ELF-1 (cell line): ENCODE measurements around the gene THAP6.
"Not testable (repeated sequence)": the region's sequence is repeated elsewhere in the genome, so short reads cannot be mapped to it uniquely, and the experiment has no call there.

Source experiments
- DNase-seq: peaks from one replicate; pipeline ENCODE4 v3.0.0-alpha.2; 2016; ENCODE audit warnings: low read depth, low spot score

The THAP6 gene

DNA sequence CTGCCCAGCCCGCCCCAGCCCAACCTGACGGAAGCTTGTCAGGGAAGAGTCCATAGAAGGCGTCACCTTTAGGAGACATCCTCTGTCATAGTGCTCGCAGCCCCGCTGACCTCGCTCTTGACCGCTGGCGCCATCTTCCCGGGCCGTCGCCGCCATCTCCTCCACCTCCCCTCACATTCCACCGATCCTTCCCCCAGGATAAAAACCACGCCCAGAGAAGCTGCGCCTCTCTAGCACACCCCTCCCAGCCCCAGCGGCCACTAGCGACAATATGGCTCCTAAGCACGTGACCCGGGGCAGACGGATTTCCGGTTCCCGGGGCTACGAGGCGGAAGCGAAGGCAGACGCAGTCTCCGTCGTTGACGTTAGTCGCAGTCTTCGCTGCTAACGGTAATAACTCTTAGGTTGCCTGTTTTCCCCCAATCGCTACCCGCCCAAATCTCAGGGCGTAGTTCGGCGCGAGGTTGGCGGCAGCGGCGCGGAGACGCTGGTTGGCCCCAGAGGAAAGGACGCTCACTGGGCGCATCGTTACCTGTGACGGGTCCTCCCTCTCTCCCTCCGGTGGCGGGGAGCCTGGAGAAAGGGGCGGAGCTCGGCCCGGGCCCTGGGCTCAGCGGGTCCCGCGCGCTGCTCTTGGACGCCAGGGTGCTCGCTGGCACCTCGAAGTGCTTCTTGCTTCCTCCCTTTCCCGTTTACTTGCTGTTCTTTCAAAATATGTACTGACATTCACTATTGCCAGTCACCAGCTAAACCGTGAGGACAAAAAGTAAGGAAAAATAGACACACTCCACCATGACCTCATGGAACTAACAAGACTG lies at the start of gene THAP6, which contains the start of gene RCHY1:
Gene THAP6, plus strand, starts transcription at position 343 of the 818 bp plus-strand sequence. CDS start 980 bp downstream, outside the sequence.
Gene RCHY1, minus strand, starts transcription at position 273 of the 818 bp plus-strand sequence. Its CDS starts 117 bp downstream, at position 156.
- peak; percentile 98 for DNase-seq

DNA sequence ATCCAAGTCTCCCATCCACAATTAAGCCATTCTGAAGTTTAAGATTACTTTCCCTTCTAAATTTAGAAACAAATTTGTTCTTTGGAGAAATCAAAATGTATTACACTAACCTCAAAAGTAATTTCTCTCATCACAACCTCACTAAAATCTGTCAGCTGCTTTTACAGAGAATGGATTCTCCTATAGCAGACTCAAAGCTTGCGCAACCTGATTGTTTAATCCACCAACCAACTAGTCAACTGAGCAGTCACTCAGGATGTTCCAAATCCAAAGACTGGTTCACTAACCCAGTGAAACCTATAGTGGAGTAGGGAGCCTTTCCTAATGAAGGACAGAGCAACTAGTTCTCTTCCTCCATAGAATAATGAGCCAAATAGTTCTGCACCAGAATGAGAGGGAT lies 44.4 kb upstream of the THAP6 start:
- no peak for DNase-seq

- no peak for DNase-seq
These were observed 43.5 kb upstream of the THAP6 start for GRCh38 chr4:75470738-75471137.

- no peak for DNase-seq
These were observed 37.1 kb upstream of the THAP6 start for GRCh38 chr4:75477201-75477600.

DNA sequence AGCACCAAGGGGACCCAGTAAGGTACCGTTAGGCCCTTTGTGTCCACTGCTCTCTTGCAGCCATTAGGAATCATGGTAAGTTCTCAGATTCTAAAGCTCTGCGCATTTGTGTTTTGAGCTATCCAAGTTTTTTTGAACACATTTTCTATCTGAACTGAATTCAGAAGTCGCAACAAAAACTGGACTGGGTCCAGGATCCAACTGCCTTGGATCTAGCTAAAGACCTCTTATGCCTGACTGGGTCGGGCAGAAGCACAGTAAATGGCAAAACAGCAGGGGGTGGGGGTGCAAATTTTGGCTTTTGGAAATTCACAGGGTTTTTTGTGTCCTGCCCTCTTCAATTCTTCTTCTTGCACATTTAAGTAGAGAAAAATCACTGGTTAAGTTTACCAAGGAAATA lies 30.1 kb upstream of the THAP6 start:
- no peak for DNase-seq

- no peak for DNase-seq
These were observed 24.1 kb upstream of the THAP6 start for GRCh38 chr4:75490155-75490554.

- DNase-seq = no peak
These were observed 19.7 kb upstream of the THAP6 start for GRCh38 chr4:75494563-75494962.

GRCh38 chr4:75495476-75495875 lies 18.8 kb upstream of the THAP6 start:
- no peak for DNase-seq

DNA sequence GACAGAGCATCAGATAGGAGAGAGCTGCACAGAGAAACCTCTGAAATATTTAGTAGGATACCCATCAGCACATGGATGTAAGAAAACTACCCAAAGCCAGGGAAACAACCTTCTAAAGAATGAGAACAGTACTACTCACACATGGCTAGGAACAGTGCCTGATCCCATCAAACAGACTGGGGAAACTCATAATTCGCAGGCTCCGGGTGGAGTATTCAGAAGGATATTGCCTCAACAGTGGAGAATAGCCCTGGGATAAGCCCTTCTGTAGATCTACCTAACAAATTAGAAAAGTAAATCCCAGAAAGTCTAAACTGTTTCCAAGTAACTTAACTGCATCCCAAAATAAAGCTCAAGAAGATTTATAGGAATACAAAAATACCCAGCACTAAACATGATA lies 17.9 kb upstream of the THAP6 start:
- DNase-seq = no peak

GRCh38 chr4:75497133-75497532 lies 17.1 kb upstream of the THAP6 start:
- DNase-seq = no peak

- DNase-seq = no peak
These were observed 16.2 kb upstream of the THAP6 start for GRCh38 chr4:75498041-75498440.

DNA sequence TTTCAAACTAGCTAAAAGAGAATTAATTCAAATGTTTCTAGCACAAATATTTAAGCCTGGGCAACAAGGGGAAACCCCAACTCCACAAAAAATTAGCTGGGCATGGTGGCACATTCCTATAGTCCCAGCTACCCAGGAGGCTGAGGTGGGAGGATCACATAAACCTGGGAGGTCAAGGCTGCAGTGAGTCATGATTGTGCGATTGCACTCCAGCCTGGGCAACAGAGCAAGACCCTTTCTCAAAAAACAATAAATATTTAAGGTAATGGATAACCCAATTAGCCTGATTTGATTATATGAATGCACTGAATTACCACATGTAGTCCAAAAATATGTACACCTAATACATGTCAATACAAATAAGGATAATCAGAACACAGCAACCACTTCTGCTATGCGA lies 14.4 kb upstream of the THAP6 start:
- no peak for DNase-seq

GRCh38 chr4:75502671-75503070 lies 11.6 kb upstream of the THAP6 start:
- DNase-seq = no peak

GRCh38 chr4:75505630-75506029 lies 8.6 kb upstream of the THAP6 start:
- no peak for DNase-seq

GRCh38 chr4:75509592-75509991 lies 4.7 kb upstream of the THAP6 start:
- DNase-seq = not testable (repeated sequence)

DNA sequence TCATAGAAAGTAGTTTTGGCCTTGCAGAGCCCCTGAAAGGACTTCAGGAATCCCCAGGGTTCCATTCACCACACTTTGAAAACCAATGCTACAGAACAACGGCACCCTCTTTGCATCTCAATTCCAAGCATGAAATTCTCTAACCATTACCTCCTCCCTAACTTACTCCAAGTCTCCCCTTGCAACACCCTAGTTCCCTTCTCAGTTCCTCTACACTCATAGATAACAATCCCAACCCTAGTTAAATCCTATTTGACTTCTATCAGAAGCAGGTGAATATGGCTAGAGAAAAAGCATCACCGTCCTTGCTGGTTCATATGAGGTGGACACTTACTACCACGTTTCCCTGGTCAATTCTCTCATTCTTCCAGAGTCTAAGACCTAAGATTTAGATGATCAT lies 2.4 kb upstream of the THAP6 start:
- DNase-seq = no peak

GRCh38 chr4:75512386-75513211 lies 1.7 kb upstream of the THAP6 start:
- DNase-seq = peak; percentile 20

- no peak for DNase-seq
These were observed 645 bp upstream of the THAP6 start for GRCh38 chr4:75513526-75514130.

GRCh38 chr4:75514949-75515612 lies 808 bp downstream of the THAP6 start:
- no peak for DNase-seq

- no peak for DNase-seq
These were observed 1.9 kb downstream of the THAP6 start for GRCh38 chr4:75516144-75516543.

- not testable (repeated sequence) for DNase-seq
These were observed 5.2 kb downstream of the THAP6 start for GRCh38 chr4:75519452-75519851.

GRCh38 chr4:75525086-75525485 lies 10.8 kb downstream of the THAP6 start:
- DNase-seq = no peak
